NB4 (cell line): ENCODE measurements around the gene FAM107B.

Source experiments
- CTCF ChIP-seq: IDR thresholded peaks from one replicate; pipeline ENCODE4 v1.5.1; 2012; ENCODE audit warnings: low read depth, low read length
- MAX ChIP-seq: IDR thresholded peaks from 2 replicates; pipeline ENCODE4 v1.6.1; 2011; ENCODE audit warnings: low read depth, low read length
- MYC ChIP-seq: IDR thresholded peaks from 2 replicates; pipeline ENCODE4 v1.6.1; 2011; ENCODE audit warnings: low read depth, low read length
- POLR2A ChIP-seq: IDR thresholded peaks from 2 replicates; pipeline ENCODE4 v1.6.1; 2011; ENCODE audit warnings: mild to moderate bottlenecking; ENCODE audit not compliant: insufficient read length; ENCODE audit errors: extremely low read depth

- no peak for TF ChIP-seq POLR2A
- no peak for TF ChIP-seq CTCF
- TF ChIP-seq MAX, result no peak
- no peak for TF ChIP-seq MYC
These were observed 226.2 kb downstream of the FAM107B start for GRCh38 chr10:14548474-14548873.
